Measurements from ENCODE around the gene ALDH6A1. TPM values are rescaled to one million over a fixed set of nuclear protein-coding genes. Genes with fewer than 3 reads are reported as not detected.

The ALDH6A1 gene
- total and polyA plus RNA-seq, 2 donors (not counting 1 experiment from before 2014, with no cell fraction given) = 2.8 to 16.7 TPM

- no peaks in the 10 kb centered on the region for H4K20me1 ChIP-seq (ENCODE audit: control insufficient read depth, insufficient read depth, low read length, poor library complexity, severe bottlenecking)
- H3K4me3 ChIP-seq (ENCODE audit: control extremely low read depth in 1 of 5, extremely low read depth in 1 of 5, insufficient read depth in 1 of 5, low read depth in 2 of 5, low read length in 4 of 5) = no peak overlapping the region
- H3K79me2 ChIP-seq (ENCODE audit: control insufficient read depth, insufficient read depth, low read length) = no peaks in the 10 kb centered on the region
- H3K27ac ChIP-seq (ENCODE audit: low read length in 2 of 2) = no peak overlapping the region
- ATAC-seq (ENCODE audit: low read depth) = no peak
- H3K9ac ChIP-seq (ENCODE audit: low read length) = no peak overlapping the region
- TF ChIP-seq EZH2 (IDR thresholded peaks at IDR 0.05; ENCODE audit: borderline replicate concordance, insufficient read depth, low read depth, low read length, poor library complexity, severe bottlenecking) (no peak), CTCF (IDR thresholded peaks at IDR 0.05) (no peak)
- intact Hi-C loops (cut with micrococcal nuclease) = no loop called here
- H3K27me3 Mint-ChIP-seq = no peaks in the 10 kb centered on the region
- no peaks in the 10 kb centered on the region for H3K4me1 Mint-ChIP-seq
- H3K9me3 ChIP-seq (ENCODE audit: control extremely low read depth in 1 of 3, control insufficient read depth in 2 of 3, insufficient read depth in 1 of 3, low read length in 2 of 3) = no peaks in the 10 kb centered on the region
- POLR2A ChIA-PET = no interaction called here
- no peak for DNase-seq
- peaks cover 3 to 39% of the 10 kb centered on the region in 2 experiments for H3K36me3 ChIP-seq (replicated peaks in 1 of 2; ENCODE audit: control extremely low read depth in 1 of 2, control insufficient read depth in 1 of 2, extremely low read depth in 1 of 2, insufficient read depth in 2 of 2, low read length in 1 of 2)
- H3K27me3 ChIP-seq (replicated peaks in 1 of 4; ENCODE audit: control extremely low read depth in 1 of 4, control insufficient read depth in 3 of 4, insufficient read depth in 4 of 4, low read length in 3 of 4) = no peaks in the 10 kb centered on the region
- no peak overlapping the region for H3K4me3 Mint-ChIP-seq
- WGBS (ENCODE audit: insufficient coverage) = no CpG with 5 or more reads among the region's 3 CpGs
- no peaks in the 10 kb centered on the region for H3K4me1 ChIP-seq (ENCODE audit: control insufficient read depth in 2 of 2, insufficient read depth in 2 of 2, low read length in 2 of 2)
- no peaks in the 10 kb centered on the region for H3K9me3 Mint-ChIP-seq (ENCODE audit: insufficient read depth)
- no peak overlapping the region for H3K4me2 ChIP-seq (replicated peaks; ENCODE audit: low read depth, low read length, poor library complexity, severe bottlenecking)
- no peak overlapping the region for H2AFZ ChIP-seq (ENCODE audit: insufficient read depth, low read depth, low read length, poor library complexity, severe bottlenecking)
- H3K27ac Mint-ChIP-seq = no peak overlapping the region
- CTCF ChIA-PET = no interaction called here
These were observed 19.4 kb downstream of the ALDH6A1 start for GRCh38 chr14:74064883-74065282.

GRCh38 chr14:74064426-74064825 lies 19.8 kb downstream of the ALDH6A1 start:
- ATAC-seq (ENCODE audit: low read depth) (no peak), DNase-seq (no peak)
- no peaks in the 10 kb centered on the region for H3K9me3 Mint-ChIP-seq (ENCODE audit: insufficient read depth)
- H3K79me2 ChIP-seq (ENCODE audit: control insufficient read depth, insufficient read depth, low read length) = no peaks in the 10 kb centered on the region
- no peaks in the 10 kb centered on the region for H3K4me1 Mint-ChIP-seq
- intact Hi-C loops (cut with micrococcal nuclease) = no loop called here
- POLR2A ChIA-PET = no interaction called here
- no peak overlapping the region for H3K9ac ChIP-seq (ENCODE audit: low read length)
- no peaks in the 10 kb centered on the region for H4K20me1 ChIP-seq (ENCODE audit: control insufficient read depth, insufficient read depth, low read length, poor library complexity, severe bottlenecking)
- no peak for TF ChIP-seq EZH2 (IDR thresholded peaks at IDR 0.05; ENCODE audit: borderline replicate concordance, insufficient read depth, low read depth, low read length, poor library complexity, severe bottlenecking)
- TF ChIP-seq CTCF (IDR thresholded peaks at IDR 0.05) = no peak
- H3K4me3 Mint-ChIP-seq = no peak overlapping the region
- H3K27me3 ChIP-seq (replicated peaks in 1 of 4; ENCODE audit: control extremely low read depth in 1 of 4, control insufficient read depth in 3 of 4, insufficient read depth in 4 of 4, low read length in 3 of 4) = no peaks in the 10 kb centered on the region
- no peak overlapping the region for H3K4me2 ChIP-seq (replicated peaks; ENCODE audit: low read depth, low read length, poor library complexity, severe bottlenecking)
- H3K4me3 ChIP-seq (ENCODE audit: control extremely low read depth in 1 of 5, extremely low read depth in 1 of 5, insufficient read depth in 1 of 5, low read depth in 2 of 5, low read length in 4 of 5) = no peak overlapping the region
- no peaks in the 10 kb centered on the region for H3K27me3 Mint-ChIP-seq
- H3K36me3 ChIP-seq (replicated peaks in 1 of 2; ENCODE audit: control extremely low read depth in 1 of 2, control insufficient read depth in 1 of 2, extremely low read depth in 1 of 2, insufficient read depth in 2 of 2, low read length in 1 of 2) = peaks cover 3 to 40% of the 10 kb centered on the region in 2 experiments
- CTCF ChIA-PET = no interaction called here
- no peak overlapping the region for H2AFZ ChIP-seq (ENCODE audit: insufficient read depth, low read depth, low read length, poor library complexity, severe bottlenecking)
- no peaks in the 10 kb centered on the region for H3K4me1 ChIP-seq (ENCODE audit: control insufficient read depth in 2 of 2, insufficient read depth in 2 of 2, low read length in 2 of 2)
- no peak overlapping the region for H3K27ac ChIP-seq (ENCODE audit: low read length in 2 of 2)
- H3K27ac Mint-ChIP-seq = no peak overlapping the region
- no peaks in the 10 kb centered on the region for H3K9me3 ChIP-seq (ENCODE audit: control extremely low read depth in 1 of 3, control insufficient read depth in 2 of 3, insufficient read depth in 1 of 3, low read length in 2 of 3)

Data from B cell (primary cell).